AG04450 (cell line): ENCODE measurements around the gene CACHD1. TPM values are rescaled to one million over a fixed set of nuclear protein-coding genes. Genes with fewer than 3 reads are reported as not detected.

Experiments used
- CTCF ChIA-PET: fragments of 300-600, 350-600 bp; formaldehyde crosslinking; extraction: SDS; loops from one replicate; lab custom pipeline; 2022; ENCODE audit warnings: antibody characterized with exemption, inconsistent platforms; lab: Charles Lee
- POLR2A ChIA-PET: fragments of 350-600 bp; formaldehyde crosslinking; extraction: SDS; loops from one replicate; lab custom pipeline; 2021; ENCODE audit warnings: antibody characterized with exemption, inconsistent platforms; lab: Yijun Ruan, JAX
- DNase-seq: peaks from one replicate; pipeline ENCODE4 v3.0.0-alpha.2; 2011; ENCODE audit warnings: low read depth, low spot score
- H3K27ac ChIP-seq: one replicate; pipeline ENCODE4 v1.5.1; 2012; ENCODE audit warnings: low read depth, low read length, control low read depth
- H3K27me3 ChIP-seq: one replicate; pipeline ENCODE4 v1.6.0; 2012; ENCODE audit warnings: low read length; ENCODE audit not compliant: control insufficient read depth, insufficient read depth
- H3K4me3 ChIP-seq: 2 replicates; pipeline ENCODE4 v1.5.1; 2011; ENCODE audit warnings: mild to moderate bottlenecking, low read depth, low read length, control low read depth
- H3K9me3 ChIP-seq: 2 replicates; pipeline ENCODE4 v1.5.1; 2012; ENCODE audit warnings: low read length; ENCODE audit not compliant: control insufficient read depth, insufficient read depth
- polyA plus RNA-seq: library from polyadenylated mRNA; depleted of rRNA; stranded (reverse); fragments of >200 nt; gene quantifications from 2 replicates; pipeline ENCODE4 v1.2.3, GENCODE V29; 2011
- TF ChIP-seq, protein P1 (sequence below): IDR thresholded peaks from 2 replicates; pipeline ENCODE4 v1.5.1; 2011; ENCODE audit warnings: low read depth, low read length, control low read depth, inconsistent platforms

Gene CACHD1
- polyA plus RNA-seq, 1 experiment, result 3.5 TPM

DNA sequence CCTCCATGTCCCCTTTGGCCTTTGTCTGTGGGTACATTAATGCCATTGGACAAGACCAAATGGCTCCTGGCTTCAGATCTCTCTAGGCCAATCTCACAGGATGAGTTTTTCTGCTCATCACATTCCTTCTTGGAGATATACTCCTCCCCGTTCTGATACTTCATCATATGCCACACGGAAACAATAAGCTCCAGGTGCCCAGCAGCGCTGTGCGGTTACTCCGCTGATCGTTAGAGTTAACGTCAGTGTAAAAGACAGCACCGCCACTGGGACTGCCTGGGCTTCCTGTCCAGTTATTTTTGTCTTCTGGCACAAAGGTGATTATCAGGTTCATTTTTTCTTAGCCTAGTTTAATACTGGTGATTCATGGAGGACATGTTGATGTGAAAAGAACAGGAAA, 22.5 kb downstream of the CACHD1 start:
- H3K4me3 ChIP-seq, result no peak overlapping the region
- H3K9me3 ChIP-seq, result no peaks in the 10 kb centered on the region
- ChIA-PET CTCF (interaction anchor here (0.6 kb wide), 1 partner anchor 543 kb away, joined by 4 read pairs; no protein-coding TSS in a partner anchor), POLR2A (no interaction called here)
- no peak for DNase-seq
- no peaks in the 10 kb centered on the region for H3K27me3 ChIP-seq
- H3K27ac ChIP-seq, result no peak overlapping the region
- TF ChIP-seq, protein P1, sequence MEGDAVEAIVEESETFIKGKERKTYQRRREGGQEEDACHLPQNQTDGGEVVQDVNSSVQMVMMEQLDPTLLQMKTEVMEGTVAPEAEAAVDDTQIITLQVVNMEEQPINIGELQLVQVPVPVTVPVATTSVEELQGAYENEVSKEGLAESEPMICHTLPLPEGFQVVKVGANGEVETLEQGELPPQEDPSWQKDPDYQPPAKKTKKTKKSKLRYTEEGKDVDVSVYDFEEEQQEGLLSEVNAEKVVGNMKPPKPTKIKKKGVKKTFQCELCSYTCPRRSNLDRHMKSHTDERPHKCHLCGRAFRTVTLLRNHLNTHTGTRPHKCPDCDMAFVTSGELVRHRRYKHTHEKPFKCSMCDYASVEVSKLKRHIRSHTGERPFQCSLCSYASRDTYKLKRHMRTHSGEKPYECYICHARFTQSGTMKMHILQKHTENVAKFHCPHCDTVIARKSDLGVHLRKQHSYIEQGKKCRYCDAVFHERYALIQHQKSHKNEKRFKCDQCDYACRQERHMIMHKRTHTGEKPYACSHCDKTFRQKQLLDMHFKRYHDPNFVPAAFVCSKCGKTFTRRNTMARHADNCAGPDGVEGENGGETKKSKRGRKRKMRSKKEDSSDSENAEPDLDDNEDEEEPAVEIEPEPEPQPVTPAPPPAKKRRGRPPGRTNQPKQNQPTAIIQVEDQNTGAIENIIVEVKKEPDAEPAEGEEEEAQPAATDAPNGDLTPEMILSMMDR, result no peak

DNA sequence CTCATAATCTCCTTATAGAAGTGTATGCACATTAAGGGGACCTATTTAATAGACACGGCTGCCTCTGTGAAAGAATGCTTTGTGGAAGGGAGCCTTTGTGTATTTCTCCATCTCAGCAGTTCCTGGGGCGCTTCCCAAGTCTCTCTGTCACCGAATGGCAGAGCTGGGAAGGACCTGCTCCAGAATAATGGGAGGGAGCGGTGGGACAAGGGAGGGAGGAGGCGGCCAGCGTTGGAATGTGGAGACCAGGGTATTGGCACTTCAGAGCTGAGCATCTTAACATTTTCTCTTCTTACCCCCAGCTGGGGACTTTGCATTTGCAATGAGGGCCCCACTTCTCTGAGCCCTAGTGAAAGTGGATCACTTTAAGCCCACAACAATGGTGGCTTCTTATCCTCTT, 23.9 kb downstream of the CACHD1 start:
- H3K27ac ChIP-seq, result no peak overlapping the region
- H3K27me3 ChIP-seq, result no peaks in the 10 kb centered on the region
- H3K9me3 ChIP-seq, result no peaks in the 10 kb centered on the region
- ChIA-PET POLR2A (no interaction called here), CTCF (no interaction called here)
- no peak overlapping the region for H3K4me3 ChIP-seq
- TF ChIP-seq, protein P1, result no peak
- no peak for DNase-seq

DNA sequence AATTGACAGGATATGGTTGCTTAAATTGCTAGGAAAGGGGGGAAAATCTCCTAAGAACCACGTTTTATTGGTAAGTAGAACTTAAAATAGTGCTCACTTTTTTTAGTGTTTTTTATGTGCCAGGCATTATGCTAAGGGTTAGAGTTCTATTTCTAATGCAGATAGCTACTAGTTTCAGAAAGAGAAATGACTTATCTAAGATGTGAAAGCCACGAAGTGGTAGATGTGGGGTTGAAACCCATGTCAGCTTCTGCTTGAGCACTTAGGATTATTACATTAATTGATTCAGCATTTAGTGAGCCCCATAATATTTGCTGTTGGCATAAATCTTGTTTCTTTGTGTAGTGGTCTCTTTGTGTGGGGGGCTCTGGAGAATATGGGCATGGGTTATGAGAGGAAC, 24.7 kb downstream of the CACHD1 start:
- TF ChIP-seq, protein P1, result no peak
- CTCF ChIA-PET, result interaction anchor here (0.5 kb wide), 1 partner anchor 37 kb away, joined by 3 read pairs; no protein-coding TSS in a partner anchor
- POLR2A ChIA-PET, result no interaction called here
- no peak overlapping the region for H3K27ac ChIP-seq
- no peaks in the 10 kb centered on the region for H3K27me3 ChIP-seq
- no peak for DNase-seq
- H3K9me3 ChIP-seq, result no peaks in the 10 kb centered on the region
- no peak overlapping the region for H3K4me3 ChIP-seq

DNA sequence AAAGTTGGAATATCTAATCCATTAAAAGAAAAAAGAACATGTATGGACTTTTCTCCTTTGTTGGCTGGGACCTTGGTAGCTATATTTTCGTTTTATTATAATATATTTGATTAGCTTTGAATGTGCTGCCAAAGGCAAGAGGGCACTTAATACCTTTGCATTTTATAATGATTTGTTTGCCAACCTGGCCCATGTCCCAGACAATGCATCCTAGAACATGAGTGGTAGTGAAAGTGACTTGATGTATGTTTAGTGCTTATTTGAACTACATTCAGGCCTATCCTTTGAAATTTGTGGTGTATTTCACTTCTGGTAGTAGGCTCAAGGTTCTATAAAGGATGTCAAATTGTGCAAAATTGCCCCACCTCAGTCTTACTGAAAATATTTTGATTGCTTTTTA, 25.9 kb downstream of the CACHD1 start:
- POLR2A ChIA-PET, result no interaction called here
- H3K27me3 ChIP-seq, result no peaks in the 10 kb centered on the region
- H3K9me3 ChIP-seq, result no peaks in the 10 kb centered on the region
- TF ChIP-seq, protein P1, result no peak
- DNase-seq, result no peak
- H3K4me3 ChIP-seq, result no peak overlapping the region
- CTCF ChIA-PET, result no interaction called here
- H3K27ac ChIP-seq, result no peak overlapping the region

DNA sequence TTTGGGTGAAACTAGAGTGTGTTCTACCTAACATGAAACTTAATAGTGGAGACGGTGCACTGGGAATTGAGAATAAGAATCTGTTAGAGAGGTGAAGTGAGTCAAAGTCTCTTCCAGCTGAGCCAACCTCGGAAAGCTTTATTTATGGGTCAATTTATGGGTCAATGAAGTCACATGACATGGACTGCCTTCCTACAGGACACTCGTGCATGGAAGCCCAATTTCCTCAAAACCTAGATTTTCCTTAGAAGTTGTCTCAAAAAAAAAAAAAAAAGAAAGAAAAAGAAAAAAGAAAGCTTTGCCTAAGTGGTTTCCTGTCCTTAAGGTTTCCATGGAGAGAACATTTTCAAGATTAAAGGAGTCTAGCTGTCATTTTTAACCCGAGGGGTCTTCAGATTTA, 26.7 kb downstream of the CACHD1 start:
- POLR2A ChIA-PET, result no interaction called here
- Histone ChIP-seq H3K27ac (no peak overlapping the region), H3K4me3 (no peak overlapping the region), H3K27me3 (no peaks in the 10 kb centered on the region), H3K9me3 (no peaks in the 10 kb centered on the region)
- DNase-seq, result no peak
- TF ChIP-seq, protein P1, result no peak
- CTCF ChIA-PET, result interaction anchor here (0.6 kb wide), 3 partner anchors 28 to 235 kb away, joined by 3 read pairs; no protein-coding TSS in a partner anchor
